Measurements from ENCODE around the gene USF3. TPM values are rescaled to one million over a fixed set of nuclear protein-coding genes. Genes with fewer than 3 reads are reported as not detected.
"Not testable (repeated sequence)": the region's sequence is repeated elsewhere in the genome, so short reads cannot be mapped to it uniquely, and the experiment has no call there.

USF3 gene
- total and polyA plus RNA-seq, 2 donors (not counting 1 experiment from before 2014, with no cell fraction given): 9.8 to 38.9 TPM

DNA sequence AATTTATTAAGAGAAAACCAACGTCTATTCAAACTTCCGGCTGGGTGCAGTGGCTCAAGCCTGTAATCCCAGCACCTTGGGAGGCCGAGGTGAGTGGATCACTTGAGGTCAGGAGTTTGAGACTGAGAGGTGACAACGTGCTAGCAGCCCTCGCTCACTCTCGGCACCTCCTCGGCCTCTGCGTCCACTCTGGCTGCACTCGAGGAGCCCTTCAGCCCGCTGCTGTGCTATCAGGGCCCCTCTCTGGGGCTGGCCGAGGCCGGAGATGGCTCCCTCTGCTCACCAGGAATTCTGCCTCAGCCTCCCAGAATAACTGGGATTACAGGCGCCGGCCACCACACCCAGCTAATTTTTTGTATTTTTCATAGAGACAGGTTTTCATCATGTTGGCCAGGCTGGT, 58.7 kb downstream of the USF3 start:
- Mint-ChIP-seq H3K4me1 (peaks cover 13% of the 10 kb centered on the region), H3K4me3 (no peak overlapping the region), H3K27me3 (no peaks in the 10 kb centered on the region), H3K9me3 (ENCODE audit: insufficient read depth) (no peaks in the 10 kb centered on the region), H3K27ac (no peak overlapping the region)
- H3K9me3 ChIP-seq (ENCODE audit: control extremely low read depth in 1 of 3, control insufficient read depth in 2 of 3, insufficient read depth in 1 of 3, low read length in 2 of 3): peaks cover 0 to 4% (median 0%) of the 10 kb centered on the region in 3 donors
- POLR2A ChIA-PET: interaction anchor here (0.7 kb wide), 1 partner anchor 33 kb away, joined by 4 read pairs; no protein-coding TSS in a partner anchor
- H3K4me3 ChIP-seq (ENCODE audit: control extremely low read depth in 1 of 5, extremely low read depth in 1 of 5, insufficient read depth in 1 of 5, low read depth in 2 of 5, low read length in 4 of 5): no peak overlapping the region
- DNase-seq: no peak
- no peak overlapping the region for H3K9ac ChIP-seq (ENCODE audit: low read length)
- no peak overlapping the region for H3K27ac ChIP-seq (ENCODE audit: low read length in 2 of 2)
- H4K20me1 ChIP-seq (ENCODE audit: control insufficient read depth, insufficient read depth, low read length, poor library complexity, severe bottlenecking): no peaks in the 10 kb centered on the region
- H3K4me2 ChIP-seq (replicated peaks; ENCODE audit: low read depth, low read length, poor library complexity, severe bottlenecking): no peak overlapping the region
- no peak for ATAC-seq (ENCODE audit: low read depth)
- 96% methylated on average over 13 of the region's 14 CpGs for WGBS (ENCODE audit: insufficient coverage)
- TF ChIP-seq, protein P1, sequence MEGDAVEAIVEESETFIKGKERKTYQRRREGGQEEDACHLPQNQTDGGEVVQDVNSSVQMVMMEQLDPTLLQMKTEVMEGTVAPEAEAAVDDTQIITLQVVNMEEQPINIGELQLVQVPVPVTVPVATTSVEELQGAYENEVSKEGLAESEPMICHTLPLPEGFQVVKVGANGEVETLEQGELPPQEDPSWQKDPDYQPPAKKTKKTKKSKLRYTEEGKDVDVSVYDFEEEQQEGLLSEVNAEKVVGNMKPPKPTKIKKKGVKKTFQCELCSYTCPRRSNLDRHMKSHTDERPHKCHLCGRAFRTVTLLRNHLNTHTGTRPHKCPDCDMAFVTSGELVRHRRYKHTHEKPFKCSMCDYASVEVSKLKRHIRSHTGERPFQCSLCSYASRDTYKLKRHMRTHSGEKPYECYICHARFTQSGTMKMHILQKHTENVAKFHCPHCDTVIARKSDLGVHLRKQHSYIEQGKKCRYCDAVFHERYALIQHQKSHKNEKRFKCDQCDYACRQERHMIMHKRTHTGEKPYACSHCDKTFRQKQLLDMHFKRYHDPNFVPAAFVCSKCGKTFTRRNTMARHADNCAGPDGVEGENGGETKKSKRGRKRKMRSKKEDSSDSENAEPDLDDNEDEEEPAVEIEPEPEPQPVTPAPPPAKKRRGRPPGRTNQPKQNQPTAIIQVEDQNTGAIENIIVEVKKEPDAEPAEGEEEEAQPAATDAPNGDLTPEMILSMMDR (IDR thresholded peaks at IDR 0.05): no peak
- TF ChIP-seq EZH2 (IDR thresholded peaks at IDR 0.05; ENCODE audit: borderline replicate concordance, insufficient read depth, low read depth, low read length, poor library complexity, severe bottlenecking): no peak
- H3K36me3 ChIP-seq (replicated peaks in 1 of 2; ENCODE audit: control extremely low read depth in 1 of 2, control insufficient read depth in 1 of 2, extremely low read depth in 1 of 2, insufficient read depth in 2 of 2, low read length in 1 of 2): no peaks in the 10 kb centered on the region
- intact Hi-C loops (cut with micrococcal nuclease): no loop called here
- H2AFZ ChIP-seq (ENCODE audit: insufficient read depth, low read depth, low read length, poor library complexity, severe bottlenecking): no peak overlapping the region
- CTCF ChIA-PET: interaction anchor here (0.7 kb wide), 1 partner anchor 33 kb away, joined by 3 read pairs; no protein-coding TSS in a partner anchor
- peaks cover 10 to 15% of the 10 kb centered on the region in 2 donors for H3K4me1 ChIP-seq (ENCODE audit: control insufficient read depth in 2 of 2, insufficient read depth in 2 of 2, low read length in 2 of 2)
- H3K27me3 ChIP-seq (replicated peaks in 1 of 4; ENCODE audit: control extremely low read depth in 1 of 4, control insufficient read depth in 3 of 4, insufficient read depth in 4 of 4, low read length in 3 of 4): no peaks in the 10 kb centered on the region
- H3K79me2 ChIP-seq (ENCODE audit: control insufficient read depth, insufficient read depth, low read length): no peaks in the 10 kb centered on the region

GRCh38 chr3:113636034-113636433, 60.4 kb downstream of the USF3 start:
- H3K9me3 ChIP-seq (ENCODE audit: control extremely low read depth in 1 of 3, control insufficient read depth in 2 of 3, insufficient read depth in 1 of 3, low read length in 2 of 3); DNase-seq; H3K9ac ChIP-seq (ENCODE audit: low read length); H2AFZ ChIP-seq (ENCODE audit: insufficient read depth, low read depth, low read length, poor library complexity, severe bottlenecking); H3K9me3 Mint-ChIP-seq (ENCODE audit: insufficient read depth); ATAC-seq (ENCODE audit: low read depth); H3K27me3 Mint-ChIP-seq; H3K4me3 ChIP-seq (ENCODE audit: control extremely low read depth in 1 of 5, extremely low read depth in 1 of 5, insufficient read depth in 1 of 5, low read depth in 2 of 5, low read length in 4 of 5); H3K27me3 ChIP-seq (replicated peaks in 1 of 4; ENCODE audit: control extremely low read depth in 1 of 4, control insufficient read depth in 3 of 4, insufficient read depth in 4 of 4, low read length in 3 of 4); H4K20me1 ChIP-seq (ENCODE audit: control insufficient read depth, insufficient read depth, low read length, poor library complexity, severe bottlenecking); intact Hi-C loops (cut with micrococcal nuclease); H3K4me3 Mint-ChIP-seq; H3K79me2 ChIP-seq (ENCODE audit: control insufficient read depth, insufficient read depth, low read length); H3K27ac ChIP-seq (ENCODE audit: low read length in 2 of 2); H3K36me3 ChIP-seq (replicated peaks in 1 of 2; ENCODE audit: control extremely low read depth in 1 of 2, control insufficient read depth in 1 of 2, extremely low read depth in 1 of 2, insufficient read depth in 2 of 2, low read length in 1 of 2): not testable (repeated sequence)
- WGBS (ENCODE audit: insufficient coverage): 100% methylated on average over 2 of the region's 7 CpGs
- Histone ChIP-seq H3K4me1 (ENCODE audit: control insufficient read depth in 2 of 2, insufficient read depth in 2 of 2, low read length in 2 of 2) (peaks cover 18 to 23% of the 10 kb centered on the region in 2 donors), H3K4me2 (replicated peaks; ENCODE audit: low read depth, low read length, poor library complexity, severe bottlenecking) (peak overlapping the region; percentile 34)
- H3K4me1 Mint-ChIP-seq: peaks cover 24% of the 10 kb centered on the region
- peak overlapping the region; percentile 24 for H3K27ac Mint-ChIP-seq
- CTCF ChIA-PET: interaction anchor here (0.7 kb wide), 1 partner anchor 180 kb away, joined by 5 read pairs; no protein-coding TSS in a partner anchor
- POLR2A ChIA-PET: interaction anchor here (1.7 kb wide), 1 partner anchor 23 kb away, joined by 6 read pairs; no protein-coding TSS in a partner anchor
